Psoas muscle (tissue), 8 donors: Measurements from ENCODE around the gene SCNN1A. TPM values are rescaled to one million over a fixed set of nuclear protein-coding genes. Genes with fewer than 3 reads are reported as not detected.
A peak's percentile ranks its signal among the peaks of the same experiment; 100 is the strongest.

Source experiments
- ATAC-seq, 4 donors: fragments of 200-7000 bp; cut with Tn5 transposase; one replicate each; pipeline ENCODE4 v1.9.1; 2020; ENCODE audit warnings: moderate library complexity in 3 of 4, mild to moderate bottlenecking in 2 of 4
- DNase-seq, 2 donors: peaks; one replicate each; pipeline ENCODE4 v3.0.0-alpha.2; 2020
- H3K27ac ChIP-seq: fragments of 200-600 bp; one replicate; pipeline ENCODE4 v1.8.0; 2022
- H3K27me3 ChIP-seq, 3 donors: fragments of 200-600 bp in 1 of 3; one replicate each; pipeline versions ENCODE4 v1.6.1 to v1.8.0; 2013 to 2022; ENCODE audit warnings: low read length in 2 of 3, mild to moderate bottlenecking in 2 of 3, moderate library complexity in 1 of 3; ENCODE audit not compliant: insufficient read depth in 3 of 3
- H3K36me3 ChIP-seq, 2 donors: fragments of 200-600 bp in 1 of 2; one replicate each; pipeline versions ENCODE4 v1.6.1 to v1.8.0; 2013 to 2022; ENCODE audit warnings: low read depth in 1 of 2, mild to moderate bottlenecking in 1 of 2, moderate library complexity in 1 of 2; ENCODE audit not compliant: insufficient read depth in 1 of 2
- H3K4me1 ChIP-seq: fragments of 200-600 bp; one replicate; pipeline ENCODE4 v1.8.0; 2022
- H3K4me3 ChIP-seq: fragments of 200-600 bp; one replicate; pipeline ENCODE4 v1.8.0; 2022; ENCODE audit warnings: mild to moderate bottlenecking
- H3K9me3 ChIP-seq: fragments of 200-600 bp; one replicate; pipeline ENCODE4 v1.8.0; 2022
- CTCF ChIP-seq: fragments of 200-600 bp; IDR thresholded peaks from one replicate; pipeline ENCODE4 v1.8.0; 2022; ENCODE audit warnings: antibody characterized with exemption
- WGBS, 3 donors: extraction: QIAGEN DNeasy Blood & Tissue Kit; methylation state at CpG; one replicate each; pipeline versions ENCODE4 v1.1.6 to v1.1.7; 2013; 5-methylcytosine and 5-hydroxymethylcytosine counted together
- intact Hi-C, 2 donors: fragments of 100-400 bp; cut with DNase I; formaldehyde crosslinking; loops; one replicate each; pipeline versions ENCODE4 v1.11.0 to v1.14.2; 2022
- polyA plus RNA-seq, 3 donors: library from polyadenylated mRNA; stranded (reverse); fragments of 200-250 nt; gene quantifications; one replicate each; pipeline ENCODE4 v1.2.3, GENCODE V29; 2013
- total RNA-seq, 4 donors: library from RNA; stranded (reverse); fragmentation: NEBNext Ultra II Directional in 2 of 4; extraction: Animal tissue kit (Norgen Biotek cat#: 25700) in 2 of 4; gene quantifications; one replicate each; pipeline versions ENCODE4 v1.2.1 to v1.2.4, GENCODE V29; 2021 to 2023
- donor health status: healthy with polysubstance abuse.
- donor health status: DM: no; HTN: no; CAD: no; lungs with moderate emphysema.
- donor health status: Bipolar disorder and iron deficiency.
- donor health status: healthy.
- donor health status: DM: yes; HTN: yes; CAD: no.
- donor health status: DM: no; HTN: no; CAD: no.
- donor health status: DM: no; HTN: no; CAD: no.
- donor health status: DM: yes; HTN: yes; CAD: no.

SCNN1A gene
- total and polyA plus RNA-seq, 7 donors = 0.03 to 0.57 (median 0.39) TPM

GRCh38 chr12:6337958-6338433 lies 37.4 kb downstream of the SCNN1A start:
- Histone ChIP-seq H3K36me3 (peaks cover 5 to 27% of the 10 kb centered on the region in 2 donors), H3K9me3 (no peaks in the 10 kb centered on the region), H3K27me3 (no peaks in the 10 kb centered on the region), H3K4me1 (peaks cover 65% of the 10 kb centered on the region), H3K27ac (peak overlapping the region; percentile 88), H3K4me3 (peak overlapping the region; percentile 99)
- intact Hi-C loops = loop anchor here in 1 of 2 donors (5.0 kb wide), 1 partner anchor 199 kb away; no protein-coding TSS in a partner anchor
- peak in 1 of 2 donors; percentile 52 for DNase-seq
- TF ChIP-seq CTCF = no peak
- no peak for ATAC-seq
- WGBS, 3 donors = 32 to 45% (median 39%) methylated on average over 12 of the region's 12 CpGs

- DNase-seq = no peak
- intact Hi-C loops = loop anchor here (1.0 to 5.0 kb wide), 2 partner anchors 47 to 200 kb away; partner anchors contain the start of gene LTBR (in 1 of the 2)
- no peaks in the 10 kb centered on the region for H3K27me3 ChIP-seq
- H3K27ac ChIP-seq = peak overlapping the region; percentile 88
- ATAC-seq = no peak
- WGBS, 3 donors = 30 to 43% (median 38%) methylated on average over 15 of the region's 15 CpGs
- no peak for TF ChIP-seq CTCF
- no peaks in the 10 kb centered on the region for H3K9me3 ChIP-seq
- H3K4me3 ChIP-seq = peak overlapping the region; percentile 99
- H3K36me3 ChIP-seq = peaks cover 7 to 35% of the 10 kb centered on the region in 2 donors
- peaks cover 58% of the 10 kb centered on the region for H3K4me1 ChIP-seq
These were observed 38.2 kb downstream of the SCNN1A start for GRCh38 chr12:6336889-6337853.

GRCh38 chr12:6336079-6336888 lies 39.1 kb downstream of the SCNN1A start:
- Histone ChIP-seq H3K4me3 (peak overlapping the region; percentile 99), H3K36me3 (peaks cover 7 to 44% of the 10 kb centered on the region in 2 donors)
- intact Hi-C loops = loop anchor here (1.0 to 5.0 kb wide), 2 partner anchors 48 to 201 kb away; partner anchors contain the start of gene LTBR (in 1 of the 2)

More at GRCh38 chr12:6336079-6336888, 39.1 kb downstream of the SCNN1A start:
- DNase-seq (peak; percentile 96), ATAC-seq (peak; percentile 82 to 88 (median 84))
- H3K27me3 ChIP-seq = no peaks in the 10 kb centered on the region
- H3K27ac ChIP-seq = peak overlapping the region; percentile 88
- 1 to 13% (median 2%) methylated on average over 11 to 12 of the region's 12 CpGs for WGBS, 3 donors
- no peaks in the 10 kb centered on the region for H3K9me3 ChIP-seq
- TF ChIP-seq CTCF = no peak
- peaks cover 56% of the 10 kb centered on the region for H3K4me1 ChIP-seq
